Caco-2 (cell line): ENCODE measurements around the gene JPH3. TPM values are rescaled to one million over a fixed set of nuclear protein-coding genes. Genes with fewer than 3 reads are reported as not detected.

Source experiments
- BruUV-seq: library from RNA; stranded (reverse); fragments of 400-500 nt; replicated peaks from 2 replicates; lab custom pipeline; 2021; lab: Mats Ljungman, UMichigan
- CTCF ChIA-PET: fragments of 300-600 bp; sonication (Branson Sonifier 250); formaldehyde crosslinking; loops from one replicate; lab custom pipeline; 2022; ENCODE audit warnings: antibody characterized with exemption; lab: Charles Lee
- POLR2A ChIA-PET: fragments of 300-600 bp; sonication (Branson Sonifier 250); formaldehyde crosslinking; loops from one replicate; lab custom pipeline; 2022; ENCODE audit warnings: antibody characterized with exemption; lab: Charles Lee
- DNase-seq, 2 experiments: peaks; one replicate each; pipeline versions ENCODE4 v3.0.0 to v3.0.0-alpha.2; 2020 to 2022
- H3K27me3 ChIP-seq: replicated peaks from 2 replicates; pipeline ENCODE4 v1.6.0; 2011; ENCODE audit warnings: low read length; ENCODE audit not compliant: control insufficient read depth, insufficient read depth
- H3K36me3 ChIP-seq: 2 replicates; pipeline ENCODE4 v1.5.1; 2011; ENCODE audit warnings: low read length; ENCODE audit not compliant: control insufficient read depth, insufficient read depth
- H3K4me1 ChIP-seq: fragments of 250-450 bp; sonication (Bioruptor Pico); 2 replicates; pipeline ENCODE4 v1.5.1; 2020; ENCODE audit warnings: mild to moderate bottlenecking
- H3K4me3 ChIP-seq: 2 replicates; pipeline ENCODE4 v1.5.1; 2011; ENCODE audit warnings: low read depth, mild to moderate bottlenecking, control low read depth, low read length
- H3K9me3 ChIP-seq: fragments of 250-450 bp; sonication (Bioruptor Pico); 2 replicates; pipeline ENCODE4 v1.5.1; 2020; ENCODE audit warnings: mild to moderate bottlenecking, moderate library complexity
- H3K27ac Mint-ChIP-seq: one replicate; pipeline ENCODE4 v1.8.0; 2022; ENCODE audit warnings: mixed read lengths; ENCODE audit not compliant: unreplicated experiment
- H3K27me3 Mint-ChIP-seq: one replicate; pipeline ENCODE4 v1.8.0; 2022; ENCODE audit warnings: mixed read lengths; ENCODE audit not compliant: insufficient read depth, unreplicated experiment
- H3K36me3 Mint-ChIP-seq: one replicate; pipeline ENCODE4 v1.8.0; 2022; ENCODE audit warnings: mild to moderate bottlenecking, mixed read lengths; ENCODE audit not compliant: insufficient read depth, unreplicated experiment
- H3K4me1 Mint-ChIP-seq: one replicate; pipeline ENCODE4 v1.8.0; 2022; ENCODE audit warnings: low read depth, mixed read lengths; ENCODE audit not compliant: unreplicated experiment
- H3K4me3 Mint-ChIP-seq: one replicate; pipeline ENCODE4 v1.8.0; 2022; ENCODE audit warnings: mild to moderate bottlenecking, moderate library complexity, mixed read lengths; ENCODE audit not compliant: unreplicated experiment
- H3K9me3 Mint-ChIP-seq: one replicate; pipeline ENCODE4 v1.8.0; 2022; ENCODE audit warnings: mixed read lengths; ENCODE audit not compliant: unreplicated experiment
- CTCF ChIP-seq, 2 experiments: fragments of 200-600 bp in 1 of 2; IDR thresholded peaks; 1 replicate in 1 of 2; 2 replicates in 1 of 2; pipeline versions ENCODE4 v1.5.1 to v1.8.0; 2011 to 2022; ENCODE audit warnings: antibody characterized with exemption in 1 of 2, control low read depth in 1 of 2, inconsistent platforms in 1 of 2, low read depth in 1 of 2, low read length in 1 of 2, mild to moderate bottlenecking in 1 of 2, moderate library complexity in 1 of 2; ENCODE audit not compliant: insufficient read depth in 1 of 2, severe bottlenecking in 1 of 2, unreplicated experiment in 1 of 2
- intact Hi-C: fragments of 100-400 bp; cut with micrococcal nuclease; formaldehyde crosslinking; loops from one replicate; pipeline ENCODE4 v1.10.0; 2022; ENCODE audit not compliant: unreplicated experiment
- total RNA-seq: library from RNA; stranded (reverse); gene quantifications from 2 replicates; pipeline ENCODE4 v1.2.3, GENCODE V29; 2022

The JPH3 gene
- total RNA-seq, 1 experiment from 2014 or later, result 4.8 TPM

GRCh38 chr16:87671715-87672270 lies 69.5 kb downstream of the JPH3 start:
- peaks cover 8% of the 10 kb centered on the region for H3K27me3 Mint-ChIP-seq
- no peak overlapping the region for H3K27ac Mint-ChIP-seq
- no peak for TF ChIP-seq CTCF (IDR thresholded peaks at IDR 0.05; ENCODE audit: insufficient read depth in 1 of 2, low read depth in 1 of 2, low read length in 1 of 2, severe bottlenecking in 1 of 2, unreplicated experiment in 1 of 2)
- no peaks in the 10 kb centered on the region for H3K36me3 Mint-ChIP-seq
- intact Hi-C loops, result no loop called here
- no peaks in the 10 kb centered on the region for H3K9me3 Mint-ChIP-seq
- Histone ChIP-seq H3K4me1 (no peaks in the 10 kb centered on the region), H3K9me3 (no peaks in the 10 kb centered on the region), H3K27me3 (no peaks in the 10 kb centered on the region), H3K36me3 (no peaks in the 10 kb centered on the region), H3K4me3 (no peak overlapping the region)
- H3K4me3 Mint-ChIP-seq, result no peak overlapping the region
- BruUV-seq, result no TSS peak
- POLR2A ChIA-PET, result no interaction called here
- H3K4me1 Mint-ChIP-seq, result no peaks in the 10 kb centered on the region
- no peak for DNase-seq
- CTCF ChIA-PET, result no interaction called here

GRCh38 chr16:87674419-87674818 lies 72.1 kb downstream of the JPH3 start:
- CTCF ChIA-PET, result no interaction called here

GRCh38 chr16:87675111-87675719 lies 72.9 kb downstream of the JPH3 start:
- no TSS peak for BruUV-seq
- Histone ChIP-seq H3K27me3 (no peaks in the 10 kb centered on the region), H3K36me3 (no peaks in the 10 kb centered on the region), H3K4me3 (no peak overlapping the region), H3K4me1 (no peaks in the 10 kb centered on the region), H3K9me3 (no peaks in the 10 kb centered on the region)
- no peak for DNase-seq
- no peak for TF ChIP-seq CTCF (IDR thresholded peaks at IDR 0.05; ENCODE audit: insufficient read depth in 1 of 2, low read depth in 1 of 2, low read length in 1 of 2, severe bottlenecking in 1 of 2, unreplicated experiment in 1 of 2)
- ChIA-PET CTCF (no interaction called here), POLR2A (no interaction called here)
- peaks cover 10% of the 10 kb centered on the region for H3K27me3 Mint-ChIP-seq
- no peaks in the 10 kb centered on the region for H3K4me1 Mint-ChIP-seq
- no peak overlapping the region for H3K4me3 Mint-ChIP-seq
- no peak overlapping the region for H3K27ac Mint-ChIP-seq
- intact Hi-C loops, result no loop called here
- H3K36me3 Mint-ChIP-seq, result no peaks in the 10 kb centered on the region
- H3K9me3 Mint-ChIP-seq, result no peaks in the 10 kb centered on the region

More at GRCh38 chr16:87674419-87674818, 72.1 kb downstream of the JPH3 start:
- Histone ChIP-seq H3K4me3 (no peak overlapping the region), H3K4me1 (no peaks in the 10 kb centered on the region), H3K27me3 (no peaks in the 10 kb centered on the region), H3K36me3 (no peaks in the 10 kb centered on the region), H3K9me3 (no peaks in the 10 kb centered on the region)
- no peak for TF ChIP-seq CTCF (IDR thresholded peaks at IDR 0.05; ENCODE audit: insufficient read depth in 1 of 2, low read depth in 1 of 2, low read length in 1 of 2, severe bottlenecking in 1 of 2, unreplicated experiment in 1 of 2)
- Mint-ChIP-seq H3K4me1 (no peaks in the 10 kb centered on the region), H3K4me3 (no peak overlapping the region), H3K9me3 (no peaks in the 10 kb centered on the region), H3K36me3 (no peaks in the 10 kb centered on the region), H3K27ac (no peak overlapping the region), H3K27me3 (peaks cover 10% of the 10 kb centered on the region)
- intact Hi-C loops, result no loop called here
- DNase-seq, result no peak
- POLR2A ChIA-PET, result no interaction called here
- no TSS peak for BruUV-seq
